B cell (primary cell): ENCODE data around the gene ZFYVE19. TPM values are rescaled to one million over a fixed set of nuclear protein-coding genes. Genes with fewer than 3 reads are reported as not detected.

Source experiments
- ATAC-seq: fragments of 200-7000 bp; cut with Tn5 transposase; one replicate; pipeline ENCODE4 v1.10.0; 2021; ENCODE audit warnings: low read depth, mild to moderate bottlenecking, moderate number of reproducible peaks, moderate library complexity
- CTCF ChIA-PET: fragments of 350-600 bp; sonication (Branson Sonifier 250); formaldehyde crosslinking; loops from one replicate; lab custom pipeline; 2021; ENCODE audit warnings: antibody characterized with exemption, inconsistent platforms; lab: Charles Lee
- POLR2A ChIA-PET: fragments of 350-600 bp; sonication (Branson Sonifier 250); formaldehyde crosslinking; loops from one replicate; lab custom pipeline; 2021; ENCODE audit warnings: antibody characterized with exemption; lab: Charles Lee
- DNase-seq: peaks from one replicate; pipeline ENCODE4 v3.0.0; 2013
- H2AFZ ChIP-seq: 2 replicates; pipeline ENCODE4 v1.6.1; 2012; ENCODE audit warnings: mild to moderate bottlenecking, low read depth, low read length; ENCODE audit not compliant: insufficient read depth, poor library complexity, severe bottlenecking
- H3K27ac ChIP-seq, 2 donors: 1 replicate in 1 of 2; 2 replicates in 1 of 2; pipeline ENCODE4 v1.5.1; 2012 to 2013; ENCODE audit warnings: low read length in 2 of 2, mild to moderate bottlenecking in 2 of 2, moderate library complexity in 1 of 2
- H3K27me3 ChIP-seq, 4 experiments: fragments of 200-600 bp in 1 of 4; sonication (generic) in 1 of 4; replicated peaks in 1 of 4; 1 replicate in 2 of 4; 2 replicates in 2 of 4; pipeline versions ENCODE4 v1.6.1 to v1.7.0; 2013 to 2016; ENCODE audit warnings: low read length in 3 of 4, mild to moderate bottlenecking in 2 of 4, mixed read lengths in 1 of 4, moderate library complexity in 1 of 4; ENCODE audit not compliant: insufficient read depth in 4 of 4, control insufficient read depth in 3 of 4; ENCODE audit errors: control extremely low read depth in 1 of 4
- H3K36me3 ChIP-seq, 2 experiments: replicated peaks in 1 of 2; 1 replicate in 1 of 2; 2 replicates in 1 of 2; pipeline versions ENCODE4 v1.6.1 to v1.7.1; 2013; ENCODE audit warnings: low read length in 1 of 2; ENCODE audit not compliant: insufficient read depth in 2 of 2, control insufficient read depth in 1 of 2; ENCODE audit errors: control extremely low read depth in 1 of 2, extremely low read depth in 1 of 2
- H3K4me1 ChIP-seq, 2 donors: fragments of 200-600 bp in 1 of 2; sonication (generic) in 1 of 2; 1 replicate in 1 of 2; 2 replicates in 1 of 2; pipeline versions ENCODE4 v1.5.1 to v1.6.1; 2013 to 2017; ENCODE audit warnings: low read length in 2 of 2; ENCODE audit not compliant: control insufficient read depth in 2 of 2, insufficient read depth in 2 of 2
- H3K4me2 ChIP-seq: replicated peaks from 2 replicates; pipeline ENCODE3; 2012; ENCODE audit warnings: mild to moderate bottlenecking, low read depth, low read length; ENCODE audit not compliant: poor library complexity, severe bottlenecking
- H3K4me3 ChIP-seq, 5 experiments: fragments of 200-600 bp in 1 of 5; sonication (generic) in 1 of 5; 1 replicate in 3 of 5; 2 replicates in 2 of 5; pipeline versions ENCODE4 v1.5.1 to v1.7.0; 2011 to 2016; ENCODE audit warnings: low read length in 4 of 5, mild to moderate bottlenecking in 4 of 5, low read depth in 2 of 5, control low read depth in 1 of 5, moderate library complexity in 1 of 5; ENCODE audit not compliant: insufficient read depth in 1 of 5; ENCODE audit errors: control extremely low read depth in 1 of 5, extremely low read depth in 1 of 5
- H3K79me2 ChIP-seq: fragments of 200-600 bp; sonication (generic); one replicate; pipeline ENCODE4 v1.6.0; 2016; ENCODE audit warnings: low read length; ENCODE audit not compliant: control insufficient read depth, insufficient read depth
- H3K9ac ChIP-seq: fragments of 200-600 bp; sonication (generic); 2 replicates; pipeline ENCODE4 v1.6.1; 2017; ENCODE audit warnings: mild to moderate bottlenecking, low read length, moderate library complexity
- H3K9me3 ChIP-seq, 3 donors: one replicate each; pipeline versions ENCODE4 v1.6.1 to v1.7.1; 2013; ENCODE audit warnings: low read length in 2 of 3; ENCODE audit not compliant: control insufficient read depth in 2 of 3, insufficient read depth in 1 of 3; ENCODE audit errors: control extremely low read depth in 1 of 3
- H4K20me1 ChIP-seq: 2 replicates; pipeline ENCODE4 v1.6.0; 2012; ENCODE audit warnings: mild to moderate bottlenecking, low read length; ENCODE audit not compliant: insufficient read depth, control insufficient read depth, poor library complexity, severe bottlenecking
- H3K27ac Mint-ChIP-seq: one replicate; pipeline ENCODE4 v1.8.0; 2021; ENCODE audit warnings: mixed read lengths
- H3K27me3 Mint-ChIP-seq: one replicate; pipeline ENCODE4 v1.8.0; 2021; ENCODE audit warnings: mixed read lengths
- H3K4me1 Mint-ChIP-seq: one replicate; pipeline ENCODE4 v1.8.0; 2021; ENCODE audit warnings: mixed read lengths
- H3K4me3 Mint-ChIP-seq: one replicate; pipeline ENCODE4 v1.8.0; 2021; ENCODE audit warnings: mixed read lengths
- H3K9me3 Mint-ChIP-seq: one replicate; pipeline ENCODE4 v1.8.0; 2022; ENCODE audit warnings: mixed read lengths; ENCODE audit not compliant: insufficient read depth
- EZH2 ChIP-seq: IDR thresholded peaks from 2 replicates; pipeline ENCODE4 v1.6.1; 2012; ENCODE audit warnings: borderline replicate concordance, low read depth, mild to moderate bottlenecking, moderate library complexity, low read length; ENCODE audit not compliant: insufficient read depth, poor library complexity, severe bottlenecking
- WGBS: methylation state at CpG from one replicate; pipeline ENCODE4 v1.1.5; 2013; ENCODE audit warnings: missing lambda C conversion rate; ENCODE audit not compliant: insufficient coverage; 5-methylcytosine and 5-hydroxymethylcytosine counted together
- intact Hi-C: fragments of 100-400 bp; cut with micrococcal nuclease; formaldehyde crosslinking; loops from one replicate; pipeline ENCODE4 v1.10.0; 2022
- polyA plus RNA-seq: library from polyadenylated mRNA; depleted of rRNA; stranded (reverse); fragments of >200 nt; gene quantifications from 2 replicates; pipeline ENCODE4 v1.2.3, GENCODE V29; 2012
- total RNA-seq, 2 donors: library from RNA; stranded (reverse); fragments of 120-200 nt in 1 of 2; gene quantifications; 1 replicate in 1 of 2; 2 replicates in 1 of 2; pipeline versions ENCODE4 v1.2.3 to v1.2.4, GENCODE V29; 2013 to 2022
- TF ChIP-seq, protein P1 (sequence below): fragments of 200-600 bp; IDR thresholded peaks from one replicate; pipeline ENCODE4 v1.8.0; 2022; ENCODE audit warnings: antibody characterized with exemption, mild to moderate bottlenecking

The ZFYVE19 gene
- total and polyA plus RNA-seq, 2 donors (not counting 1 experiment from before 2014, with no cell fraction given): 29.4 to 60.5 TPM

- Mint-ChIP-seq H3K9me3 (no peaks in the 10 kb centered on the region), H3K27ac (no peak overlapping the region), H3K4me1 (peaks cover 25% of the 10 kb centered on the region), H3K27me3 (no peaks in the 10 kb centered on the region), H3K4me3 (no peak overlapping the region)
- Histone ChIP-seq H3K79me2 (peaks cover 87% of the 10 kb centered on the region), H3K27me3 (no peaks in the 10 kb centered on the region), H3K4me3 (no peak overlapping the region), H3K36me3 (peaks cover 0 to 6% of the 10 kb centered on the region in 2 experiments), H4K20me1 (peaks cover 21% of the 10 kb centered on the region), H3K9me3 (no peaks in the 10 kb centered on the region), H3K9ac (no peak overlapping the region), H3K27ac (no peak overlapping the region), H2AFZ (no peak overlapping the region), H3K4me2 (no peak overlapping the region), H3K4me1 (peaks cover 9 to 11% of the 10 kb centered on the region in 2 donors)
- CTCF ChIA-PET: no interaction called here
- POLR2A ChIA-PET: interaction anchor here (0.7 kb wide), 1 partner anchor 100 kb away, joined by 6 read pairs; no protein-coding TSS in a partner anchor
- TF ChIP-seq, protein P1, sequence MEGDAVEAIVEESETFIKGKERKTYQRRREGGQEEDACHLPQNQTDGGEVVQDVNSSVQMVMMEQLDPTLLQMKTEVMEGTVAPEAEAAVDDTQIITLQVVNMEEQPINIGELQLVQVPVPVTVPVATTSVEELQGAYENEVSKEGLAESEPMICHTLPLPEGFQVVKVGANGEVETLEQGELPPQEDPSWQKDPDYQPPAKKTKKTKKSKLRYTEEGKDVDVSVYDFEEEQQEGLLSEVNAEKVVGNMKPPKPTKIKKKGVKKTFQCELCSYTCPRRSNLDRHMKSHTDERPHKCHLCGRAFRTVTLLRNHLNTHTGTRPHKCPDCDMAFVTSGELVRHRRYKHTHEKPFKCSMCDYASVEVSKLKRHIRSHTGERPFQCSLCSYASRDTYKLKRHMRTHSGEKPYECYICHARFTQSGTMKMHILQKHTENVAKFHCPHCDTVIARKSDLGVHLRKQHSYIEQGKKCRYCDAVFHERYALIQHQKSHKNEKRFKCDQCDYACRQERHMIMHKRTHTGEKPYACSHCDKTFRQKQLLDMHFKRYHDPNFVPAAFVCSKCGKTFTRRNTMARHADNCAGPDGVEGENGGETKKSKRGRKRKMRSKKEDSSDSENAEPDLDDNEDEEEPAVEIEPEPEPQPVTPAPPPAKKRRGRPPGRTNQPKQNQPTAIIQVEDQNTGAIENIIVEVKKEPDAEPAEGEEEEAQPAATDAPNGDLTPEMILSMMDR: no peak
- TF ChIP-seq EZH2: no peak
- DNase-seq (no peak), ATAC-seq (no peak)
- intact Hi-C loops: no loop called here
- WGBS: 100% methylated on average over 1 of the region's 2 CpGs
Measured at GRCh38 chr15:40803076-40803475, 3.8 kb upstream of the ZFYVE19 start.

- TF ChIP-seq EZH2: no peak
- TF ChIP-seq, protein P1: no peak
- no peaks in the 10 kb centered on the region for H3K27me3 ChIP-seq
- H3K9ac ChIP-seq: no peak overlapping the region
- no peak overlapping the region for H3K27ac ChIP-seq
- Mint-ChIP-seq H3K27ac (no peak overlapping the region), H3K9me3 (no peaks in the 10 kb centered on the region), H3K4me3 (no peak overlapping the region), H3K27me3 (no peaks in the 10 kb centered on the region), H3K4me1 (peaks cover 29% of the 10 kb centered on the region)
- H3K79me2 ChIP-seq: peaks cover 87% of the 10 kb centered on the region
- peaks cover 12 to 17% of the 10 kb centered on the region in 2 donors for H3K4me1 ChIP-seq
- intact Hi-C loops: no loop called here
- DNase-seq (no peak), ATAC-seq (no peak)
- WGBS: 100% methylated on average over 1 of the region's 1 CpG
- H3K9me3 ChIP-seq: no peaks in the 10 kb centered on the region
- no peak overlapping the region for H3K4me3 ChIP-seq
- H3K36me3 ChIP-seq: peaks cover 0 to under 1% of the 10 kb centered on the region in 2 experiments
- POLR2A ChIA-PET: no interaction called here
- H4K20me1 ChIP-seq: peaks cover 19% of the 10 kb centered on the region
- H2AFZ ChIP-seq: no peak overlapping the region
- CTCF ChIA-PET: interaction anchor here (1.8 kb wide), 1 partner anchor 18 kb away, joined by 5 read pairs; no protein-coding TSS in a partner anchor
- H3K4me2 ChIP-seq: no peak overlapping the region
Measured at GRCh38 chr15:40803688-40804087, 3.2 kb upstream of the ZFYVE19 start.
